Activated B cell treated with CpG ODN at 0.5 μM for 24 hours (primary cell): ENCODE measurements around the gene TMEM63B. TPM values are rescaled to one million over a fixed set of nuclear protein-coding genes. Genes with fewer than 3 reads are reported as not detected.
"Not testable (repeated sequence)": the region's sequence is repeated elsewhere in the genome, so short reads cannot be mapped to it uniquely, and the experiment has no call there.

Experiments
- ATAC-seq: fragments of 200-7000 bp; cut with Tn5 transposase; one replicate; pipeline ENCODE4 v1.10.0; 2021; ENCODE audit warnings: low read depth, mild to moderate bottlenecking, moderate library complexity
- CTCF ChIA-PET: fragments of 350-600 bp; sonication (Branson Sonifier 250); formaldehyde crosslinking; loops from one replicate; lab custom pipeline; 2021; ENCODE audit warnings: antibody characterized with exemption; lab: Charles Lee
- POLR2A ChIA-PET: fragments of 350-600 bp; sonication (Branson Sonifier 250); formaldehyde crosslinking; loops from one replicate; lab custom pipeline; 2021; ENCODE audit warnings: antibody characterized with exemption; lab: Charles Lee
- DNase-seq: peaks from one replicate; pipeline ENCODE4 v3.0.0; 2022
- H3K27ac Mint-ChIP-seq: one replicate; pipeline ENCODE4 v1.8.0; 2020; ENCODE audit warnings: mixed read lengths
- H3K27me3 Mint-ChIP-seq: one replicate; pipeline ENCODE4 v1.8.0; 2021; ENCODE audit warnings: mixed read lengths
- H3K36me3 Mint-ChIP-seq: one replicate; pipeline ENCODE4 v1.8.0; 2021; ENCODE audit warnings: low read depth, mixed read lengths
- H3K4me1 Mint-ChIP-seq: one replicate; pipeline ENCODE4 v1.8.0; 2021; ENCODE audit warnings: mixed read lengths
- H3K4me3 Mint-ChIP-seq: one replicate; pipeline ENCODE4 v1.8.0; 2020; ENCODE audit warnings: mild to moderate bottlenecking, mixed read lengths
- H3K9me3 Mint-ChIP-seq: one replicate; pipeline ENCODE4 v1.8.0; 2020; ENCODE audit warnings: mixed read lengths
- CTCF ChIP-seq: fragments of 200-600 bp; IDR thresholded peaks from one replicate; pipeline ENCODE4 v1.8.0; 2022; ENCODE audit warnings: antibody characterized with exemption, mild to moderate bottlenecking
- intact Hi-C: fragments of 100-400 bp; cut with micrococcal nuclease; formaldehyde crosslinking; loops from one replicate; pipeline ENCODE4 v1.15.1; 2024
- total RNA-seq: library from RNA; stranded (reverse); gene quantifications from 2 replicates; pipeline ENCODE4 v1.2.3, GENCODE V29; 2022

TMEM63B gene
- total RNA-seq, 1 donor from 2014 or later, result 13.9 TPM

GRCh38 chr6:44090465-44090864, 36.9 kb upstream of the TMEM63B start:
- CTCF ChIA-PET, result interaction anchor here (1.2 kb wide), 1 partner anchor 147 kb away, joined by 3 read pairs; no protein-coding TSS in a partner anchor
- Mint-ChIP-seq H3K27me3 (no peaks in the 10 kb centered on the region), H3K36me3 (peaks cover 19% of the 10 kb centered on the region), H3K4me3 (no peak overlapping the region), H3K4me1 (no peaks in the 10 kb centered on the region), H3K9me3 (no peaks in the 10 kb centered on the region), H3K27ac (no peak overlapping the region)
- TF ChIP-seq CTCF, result no peak
- ATAC-seq (no peak), DNase-seq (no peak)
- POLR2A ChIA-PET, result no interaction called here
- intact Hi-C loops, result no loop called here

- ATAC-seq, intact Hi-C loops, POLR2A ChIA-PET, H3K27me3 Mint-ChIP-seq, CTCF ChIA-PET, H3K4me3 Mint-ChIP-seq, H3K9me3 Mint-ChIP-seq, H3K27ac Mint-ChIP-seq, H3K4me1 Mint-ChIP-seq, DNase-seq: not testable (repeated sequence)
- H3K36me3 Mint-ChIP-seq, result peaks cover 19% of the 10 kb centered on the region
Observed at GRCh38 chr6:44091356-44091755, 36.0 kb upstream of the TMEM63B start.

GRCh38 chr6:44091981-44092884, 35.1 kb upstream of the TMEM63B start:
- Mint-ChIP-seq H3K4me1 (peaks cover 2% of the 10 kb centered on the region), H3K27ac (no peak overlapping the region), H3K36me3 (peaks cover 19% of the 10 kb centered on the region), H3K27me3 (no peaks in the 10 kb centered on the region), H3K4me3 (no peak overlapping the region), H3K9me3 (no peaks in the 10 kb centered on the region)
- DNase-seq (no peak), ATAC-seq (no peak)
- TF ChIP-seq CTCF, result no peak
- intact Hi-C loops, result no loop called here
- ChIA-PET POLR2A (interaction anchor here (0.5 kb wide), 1 partner anchor 147 kb away, joined by 4 read pairs; no protein-coding TSS in a partner anchor), CTCF (no interaction called here)

GRCh38 chr6:44093066-44093465, 34.3 kb upstream of the TMEM63B start:
- intact Hi-C loops, result no loop called here
- H3K4me1 Mint-ChIP-seq, result peaks cover 2% of the 10 kb centered on the region
- no peak for DNase-seq
- no peak for ATAC-seq
- CTCF ChIA-PET, result no interaction called here
- POLR2A ChIA-PET, result no interaction called here
- H3K9me3 Mint-ChIP-seq, result no peaks in the 10 kb centered on the region
- H3K36me3 Mint-ChIP-seq, result peaks cover 19% of the 10 kb centered on the region
- no peaks in the 10 kb centered on the region for H3K27me3 Mint-ChIP-seq
- TF ChIP-seq CTCF, result no peak
- H3K27ac Mint-ChIP-seq, result no peak overlapping the region
- no peak overlapping the region for H3K4me3 Mint-ChIP-seq

GRCh38 chr6:44093750-44094402, 33.5 kb upstream of the TMEM63B start:
- TF ChIP-seq CTCF, result no peak
- Mint-ChIP-seq H3K9me3 (no peaks in the 10 kb centered on the region), H3K4me1 (peaks cover 2% of the 10 kb centered on the region), H3K4me3 (no peak overlapping the region), H3K27me3 (no peaks in the 10 kb centered on the region), H3K36me3 (peaks cover 19% of the 10 kb centered on the region), H3K27ac (no peak overlapping the region)
- intact Hi-C loops, result no loop called here
- ATAC-seq, result no peak
- no peak for DNase-seq
- POLR2A ChIA-PET, result no interaction called here
- CTCF ChIA-PET, result interaction anchor here (0.5 to 3.3 kb wide), 4 partner anchors 8 to 144 kb away, joined by 3 to 25 read pairs (median 3); no protein-coding TSS in a partner anchor
